DOHH2 (cell line): ENCODE measurements around the gene KLRF1.

ENCODE experiments used
- H3F3A ChIP-seq: fragments of 200-600 bp; sonication (generic), shearing (Covaris generic); 2 replicates; pipeline ENCODE4 v1.6.0; 2016; ENCODE audit warnings: antibody characterized with exemption, mild to moderate bottlenecking; ENCODE audit not compliant: control insufficient read depth, insufficient read depth
- H3K27ac ChIP-seq: fragments of 200-600 bp; sonication (generic); 2 replicates; pipeline ENCODE4 v1.5.1; 2014; ENCODE audit warnings: low read depth, mild to moderate bottlenecking, low read length, moderate library complexity
- H3K27me3 ChIP-seq: fragments of 200-600 bp; sonication (generic); 2 replicates; pipeline ENCODE4 v1.6.1; 2014; ENCODE audit warnings: mild to moderate bottlenecking, low read length, mixed read lengths; ENCODE audit not compliant: control insufficient read depth
- H3K36me3 ChIP-seq: fragments of 200-600 bp; sonication (generic); 2 replicates; pipeline ENCODE4 v1.6.1; 2014; ENCODE audit warnings: mild to moderate bottlenecking, low read length, moderate library complexity, mixed read lengths; ENCODE audit not compliant: control insufficient read depth
- H3K4me1 ChIP-seq: fragments of 200-600 bp; sonication (generic); 2 replicates; pipeline ENCODE4 v1.6.1; 2014; ENCODE audit warnings: mild to moderate bottlenecking, low read length, mixed read lengths; ENCODE audit not compliant: control insufficient read depth
- H3K4me2 ChIP-seq: fragments of 200-600 bp; sonication (generic); 2 replicates; pipeline ENCODE4 v1.6.0; 2014; ENCODE audit warnings: mild to moderate bottlenecking, low read length, moderate library complexity
- H3K4me3 ChIP-seq: fragments of 200-600 bp; sonication (generic); 2 replicates; pipeline ENCODE4 v1.5.1; 2014; ENCODE audit warnings: mild to moderate bottlenecking, low read length, mixed read lengths
- H3K79me2 ChIP-seq: fragments of 200-600 bp; sonication (generic); 2 replicates; pipeline ENCODE4 v1.6.1; 2014; ENCODE audit warnings: mild to moderate bottlenecking, low read length, mixed read lengths; ENCODE audit not compliant: control insufficient read depth
- H3K9me2 ChIP-seq: fragments of 200-600 bp; sonication (generic); replicated peaks from 2 replicates; pipeline ENCODE4 v1.6.1; 2014; ENCODE audit warnings: mild to moderate bottlenecking, low read length, mixed read lengths; ENCODE audit not compliant: control insufficient read depth
- H3K9me3 ChIP-seq: fragments of 200-600 bp; sonication (generic); 2 replicates; pipeline ENCODE4 v1.6.1; 2014; ENCODE audit warnings: antibody characterized with exemption, low read length, mixed read lengths; ENCODE audit not compliant: control insufficient read depth, insufficient read depth
- H4K20me1 ChIP-seq: fragments of 200-600 bp; sonication (generic); 2 replicates; pipeline ENCODE4 v1.6.0; 2014; ENCODE audit warnings: low read depth, mild to moderate bottlenecking, antibody characterized with exemption, low read length, moderate library complexity; ENCODE audit not compliant: control insufficient read depth, insufficient read depth
- CTCF ChIP-seq: fragments of 200-600 bp; sonication (generic); IDR thresholded peaks from one replicate; pipeline ENCODE4 v1.5.1; 2014; ENCODE audit warnings: antibody characterized with exemption, mild to moderate bottlenecking, low read depth, low read length; ENCODE audit not compliant: poor library complexity, severe bottlenecking
- EZH2phosphoT487 ChIP-seq: fragments of 200-600 bp; sonication (generic); IDR thresholded peaks from 2 replicates; pipeline ENCODE4 v1.6.1; 2017; ENCODE audit warnings: borderline replicate concordance, mild to moderate bottlenecking, antibody characterized with exemption, low read length, moderate library complexity, mixed read lengths

KLRF1 gene

GRCh38 chr12:9868951-9869306, 41.6 kb downstream of the KLRF1 start:
- peak overlapping the region; percentile 64 for H3K4me3 ChIP-seq
- no peaks in the 10 kb centered on the region for H3K9me2 ChIP-seq
- peak overlapping the region; percentile 68 for H3K4me2 ChIP-seq
- H3K27me3 ChIP-seq, result peaks cover 19% of the 10 kb centered on the region
- TF ChIP-seq EZH2phosphoT487 (no peak), CTCF (no peak)
- peaks cover 22% of the 10 kb centered on the region for H3K4me1 ChIP-seq
- no peaks in the 10 kb centered on the region for H4K20me1 ChIP-seq
- H3K79me2 ChIP-seq, result no peaks in the 10 kb centered on the region
- no peaks in the 10 kb centered on the region for H3F3A ChIP-seq
- no peaks in the 10 kb centered on the region for H3K36me3 ChIP-seq
- no peaks in the 10 kb centered on the region for H3K9me3 ChIP-seq
- H3K27ac ChIP-seq, result no peak overlapping the region

GRCh38 chr12:9869307-9870161, 42.3 kb downstream of the KLRF1 start, which contains the start of gene CLEC2B:
Gene CLEC2B, minus strand, starts transcription at chr12:9869354.
- Histone ChIP-seq H3F3A (no peaks in the 10 kb centered on the region), H3K27me3 (peaks cover 19% of the 10 kb centered on the region), H3K4me2 (peak within 1 kb of the TSS; percentile 68), H3K4me3 (peak within 1 kb of the TSS; percentile 64), H3K9me2 (no peaks in the 10 kb centered on the region), H3K79me2 (no peaks in the 10 kb centered on the region), H4K20me1 (no peaks in the 10 kb centered on the region), H3K27ac (no peak within 1 kb of the TSS), H3K36me3 (no peaks in the 10 kb centered on the region), H3K9me3 (no peaks in the 10 kb centered on the region), H3K4me1 (peaks cover 22% of the 10 kb centered on the region)
- TF ChIP-seq EZH2phosphoT487 (no peak; the same call in 1 of the 2 replicates), CTCF (no peak)

- H3K4me2 ChIP-seq, result peak overlapping the region; percentile 68
- no peaks in the 10 kb centered on the region for H3K79me2 ChIP-seq
- H3F3A ChIP-seq, result no peaks in the 10 kb centered on the region
- no peak overlapping the region for H3K27ac ChIP-seq
- no peaks in the 10 kb centered on the region for H3K9me3 ChIP-seq
- peaks cover 22% of the 10 kb centered on the region for H3K4me1 ChIP-seq
- H4K20me1 ChIP-seq, result no peaks in the 10 kb centered on the region
- TF ChIP-seq CTCF, result no peak
- TF ChIP-seq EZH2phosphoT487, result no peak
- H3K9me2 ChIP-seq, result no peaks in the 10 kb centered on the region
- H3K4me3 ChIP-seq, result no peak overlapping the region
- H3K27me3 ChIP-seq, result peaks cover 19% of the 10 kb centered on the region
- no peaks in the 10 kb centered on the region for H3K36me3 ChIP-seq
Measured at GRCh38 chr12:9870286-9870866, 43.1 kb downstream of the KLRF1 start.
